ENCODE measurements around the gene NOB1.

NOB1 gene

GRCh38 chr16:69691980-69692911, 62.5 kb downstream of the NOB1 start:
- no peak for TF ChIP-seq REST (IDR thresholded peaks at IDR 0.05; ENCODE audit: insufficient read depth in 1 of 2, low read depth in 2 of 2, low read length in 2 of 2)
- no peak for TF ChIP-seq SIN3A (IDR thresholded peaks at IDR 0.05; ENCODE audit: borderline replicate concordance, insufficient read depth, low read length)
- TF ChIP-seq POLR2AphosphoS5 (IDR thresholded peaks at IDR 0.05; ENCODE audit: low read depth, low read length): no peak
- no peak for TF ChIP-seq FOXP2 (optimal IDR thresholded peaks at IDR 0.05; ENCODE audit: borderline replicate concordance, extremely low read depth, extremely low read length, insufficient read depth)
- no peak for TF ChIP-seq TAF1 (IDR thresholded peaks at IDR 0.05; ENCODE audit: borderline replicate concordance, insufficient read depth, low read length)
